ENCODE results near the gene ORAI1. TPM values are rescaled to one million over a fixed set of nuclear protein-coding genes. Genes with fewer than 3 reads are reported as not detected.

The ORAI1 gene
- total and polyA plus RNA-seq, 10 donors = 12.9 to 47.5 (median 33.9) TPM

DNA sequence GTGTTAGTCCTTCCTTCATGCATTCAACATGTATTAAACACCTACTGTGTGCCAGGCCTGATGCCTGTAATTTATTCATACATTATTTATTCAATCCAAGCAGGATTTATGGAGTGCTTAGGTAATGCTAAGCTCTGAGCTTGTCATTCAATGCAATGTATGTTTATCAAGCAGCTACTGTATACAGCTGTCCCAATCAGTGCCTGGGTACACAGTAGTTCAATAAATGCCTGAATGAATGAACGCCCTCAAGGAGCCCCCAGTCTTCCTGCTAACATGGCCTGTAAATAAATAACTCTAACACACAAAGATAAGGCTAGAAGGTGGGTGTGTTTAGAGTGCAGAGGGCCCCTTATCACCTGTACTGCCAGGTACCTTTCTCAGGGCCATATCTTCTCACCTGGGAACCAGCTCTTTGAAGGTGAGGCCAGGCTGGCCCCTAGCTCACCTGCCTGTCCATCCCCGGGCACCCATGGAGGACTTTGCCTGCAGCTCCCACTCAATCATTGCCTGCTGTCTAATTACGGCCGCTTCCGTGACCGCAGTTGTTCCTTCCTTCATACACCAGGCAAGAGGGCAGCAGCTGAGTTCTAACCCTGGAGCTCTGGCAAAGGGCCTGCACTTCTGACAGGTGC, 25.5 kb upstream of the ORAI1 start:
- Histone ChIP-seq H3K36me3 (no peaks in the 10 kb centered on the region), H3K27me3 (replicated peaks in 1 of 7) (no peaks in the 10 kb centered on the region), H3K27ac (no peak overlapping the region), H3K4me1 (no peaks in the 10 kb centered on the region), H3K9me3 (no peaks in the 10 kb centered on the region), H3K4me3 (no peak overlapping the region)
- DNase-seq = no peak
- intact Hi-C loops (cut with DNase I; ENCODE audit: low total_unique reads) = no loop called here
- no peak for TF ChIP-seq POLR2AphosphoS5 (IDR thresholded peaks at IDR 0.05)
- TF ChIP-seq, protein P1, sequence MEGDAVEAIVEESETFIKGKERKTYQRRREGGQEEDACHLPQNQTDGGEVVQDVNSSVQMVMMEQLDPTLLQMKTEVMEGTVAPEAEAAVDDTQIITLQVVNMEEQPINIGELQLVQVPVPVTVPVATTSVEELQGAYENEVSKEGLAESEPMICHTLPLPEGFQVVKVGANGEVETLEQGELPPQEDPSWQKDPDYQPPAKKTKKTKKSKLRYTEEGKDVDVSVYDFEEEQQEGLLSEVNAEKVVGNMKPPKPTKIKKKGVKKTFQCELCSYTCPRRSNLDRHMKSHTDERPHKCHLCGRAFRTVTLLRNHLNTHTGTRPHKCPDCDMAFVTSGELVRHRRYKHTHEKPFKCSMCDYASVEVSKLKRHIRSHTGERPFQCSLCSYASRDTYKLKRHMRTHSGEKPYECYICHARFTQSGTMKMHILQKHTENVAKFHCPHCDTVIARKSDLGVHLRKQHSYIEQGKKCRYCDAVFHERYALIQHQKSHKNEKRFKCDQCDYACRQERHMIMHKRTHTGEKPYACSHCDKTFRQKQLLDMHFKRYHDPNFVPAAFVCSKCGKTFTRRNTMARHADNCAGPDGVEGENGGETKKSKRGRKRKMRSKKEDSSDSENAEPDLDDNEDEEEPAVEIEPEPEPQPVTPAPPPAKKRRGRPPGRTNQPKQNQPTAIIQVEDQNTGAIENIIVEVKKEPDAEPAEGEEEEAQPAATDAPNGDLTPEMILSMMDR (IDR thresholded peaks at IDR 0.05 in 8 of 11, conservative IDR thresholded peaks at IDR 0.05 in 3 of 11) = no peak
- TF ChIP-seq POLR2A (IDR thresholded peaks at IDR 0.05) = no peak
- 78 to 92% (median 87%) methylated on average over 6 of the region's 6 CpGs for WGBS, 5 donors

DNA sequence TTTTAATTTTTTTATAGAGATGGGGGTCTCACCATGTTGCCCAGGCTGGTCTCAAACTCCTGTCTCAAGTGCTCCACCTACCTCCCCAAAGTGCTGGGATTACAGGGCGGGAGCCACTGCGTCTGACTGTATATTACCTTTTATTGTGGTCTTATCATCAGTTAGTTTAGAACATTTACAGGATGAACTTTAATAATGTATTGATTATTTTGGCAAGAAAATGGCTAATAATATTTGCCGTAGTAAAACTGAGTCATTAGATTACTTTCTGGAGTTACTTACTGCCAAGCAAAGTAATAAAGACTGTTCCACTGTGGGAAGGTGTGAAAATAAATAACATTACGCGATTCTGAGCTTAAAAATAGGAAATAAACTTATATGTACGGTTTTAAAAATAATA, 23.6 kb upstream of the ORAI1 start:
- Histone ChIP-seq H3K27me3 (replicated peaks in 1 of 7) (no peaks in the 10 kb centered on the region), H3K36me3 (no peaks in the 10 kb centered on the region), H3K4me3 (no peak overlapping the region), H3K9me3 (no peaks in the 10 kb centered on the region), H3K27ac (no peak overlapping the region), H3K4me1 (no peaks in the 10 kb centered on the region)
- TF ChIP-seq POLR2A (IDR thresholded peaks at IDR 0.05) (no peak), POLR2AphosphoS5 (IDR thresholded peaks at IDR 0.05) (no peak)
- TF ChIP-seq, protein P1 (IDR thresholded peaks at IDR 0.05 in 8 of 11, conservative IDR thresholded peaks at IDR 0.05 in 3 of 11) = no peak
- intact Hi-C loops (cut with DNase I; ENCODE audit: low total_unique reads) = no loop called here
- no peak for DNase-seq
- 89 to 97% (median 92%) methylated on average over 6 of the region's 6 CpGs for WGBS, 5 donors

DNA sequence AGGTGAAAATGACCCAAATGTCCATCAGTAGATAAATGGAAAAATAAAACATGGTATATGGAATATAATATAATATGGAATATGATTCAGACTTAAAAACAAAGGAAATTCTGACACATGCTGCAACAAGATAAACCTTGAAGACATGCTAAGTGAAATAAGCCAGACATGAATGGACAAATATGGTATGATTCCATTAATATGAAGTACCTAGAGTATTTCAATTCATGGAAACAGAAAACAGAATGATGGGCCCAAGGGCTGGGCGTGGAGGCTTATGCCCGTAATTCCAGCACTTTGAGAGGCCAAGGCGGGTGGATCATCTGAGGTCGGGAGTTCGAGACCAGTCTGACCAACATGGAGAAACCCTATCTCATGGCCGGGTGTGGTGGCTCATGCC, 22.7 kb upstream of the ORAI1 start:
- 89 to 98% (median 96%) methylated on average over 6 of the region's 6 CpGs for WGBS, 5 donors

DNA sequence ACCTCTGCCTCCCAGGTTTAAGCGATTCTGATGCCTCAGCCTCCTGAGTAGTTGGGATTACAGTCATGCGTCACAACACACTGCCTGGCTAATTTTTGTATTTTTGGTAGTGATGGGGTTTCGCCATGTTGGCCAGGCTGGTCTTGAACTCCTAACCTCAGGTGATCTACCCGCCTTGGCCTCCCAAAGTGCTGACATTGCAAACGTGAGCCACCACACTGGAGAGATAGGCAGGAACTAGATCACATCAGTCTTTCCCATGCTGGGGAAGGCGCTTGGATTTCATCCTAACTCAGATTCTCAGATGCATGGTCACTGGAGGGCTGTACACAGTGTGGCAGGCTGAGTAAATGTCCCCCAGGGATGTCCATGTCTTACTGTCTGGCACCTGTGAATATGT, 18.0 kb upstream of the ORAI1 start:
- H3K27ac ChIP-seq = no peak overlapping the region
- H3K4me3 ChIP-seq = no peak overlapping the region
- H3K36me3 ChIP-seq = no peaks in the 10 kb centered on the region
- H3K4me1 ChIP-seq = peaks cover 0 to 5% (median 0%) of the 10 kb centered on the region in 6 donors
- intact Hi-C loops (cut with DNase I; ENCODE audit: low total_unique reads) = no loop called here
- TF ChIP-seq POLR2AphosphoS5 (IDR thresholded peaks at IDR 0.05) (no peak), POLR2A (IDR thresholded peaks at IDR 0.05) (no peak)
- TF ChIP-seq, protein P1 (IDR thresholded peaks at IDR 0.05 in 8 of 11, conservative IDR thresholded peaks at IDR 0.05 in 3 of 11) = no peak
- H3K27me3 ChIP-seq (replicated peaks in 1 of 7) = no peaks in the 10 kb centered on the region
- WGBS, 5 donors = 79 to 96% (median 88%) methylated on average over 6 of the region's 6 CpGs
- H3K9me3 ChIP-seq = no peaks in the 10 kb centered on the region
- no peak for DNase-seq

More for the DNA sequence above, 22.7 kb upstream of the ORAI1 start:
- no peak overlapping the region for H3K4me3 ChIP-seq
- TF ChIP-seq POLR2A (IDR thresholded peaks at IDR 0.05) = no peak
- TF ChIP-seq, protein P1 (IDR thresholded peaks at IDR 0.05 in 8 of 11, conservative IDR thresholded peaks at IDR 0.05 in 3 of 11) = no peak
- TF ChIP-seq POLR2AphosphoS5 (IDR thresholded peaks at IDR 0.05) = no peak
- H3K4me1 ChIP-seq = no peaks in the 10 kb centered on the region
- no peaks in the 10 kb centered on the region for H3K36me3 ChIP-seq
- H3K27ac ChIP-seq = no peak overlapping the region
- no peaks in the 10 kb centered on the region for H3K9me3 ChIP-seq
- no peak for DNase-seq
- intact Hi-C loops (cut with DNase I; ENCODE audit: low total_unique reads) = no loop called here
- no peaks in the 10 kb centered on the region for H3K27me3 ChIP-seq (replicated peaks in 1 of 7)
